A673 (cell line): ENCODE measurements around the gene DHPS.
"Not testable (repeated sequence)": the region's sequence is repeated elsewhere in the genome, so short reads cannot be mapped to it uniquely, and the experiment has no call there.

Experiments used
- CTCF ChIP-seq: fragments of 300-800, 200-600 bp; sonication (generic); conservative IDR thresholded peaks from 2 replicates; pipeline ENCODE4 v1.5.1; 2017; ENCODE audit warnings: low read depth, mild to moderate bottlenecking, antibody characterized with exemption, low read length, moderate library complexity, mixed read lengths
- EZH2 ChIP-seq: fragments of 200-600 bp; sonication (generic); IDR thresholded peaks from 2 replicates; pipeline ENCODE4 v1.6.1; 2017; ENCODE audit warnings: borderline replicate concordance, low read depth, mild to moderate bottlenecking, mixed read lengths, antibody characterized with exemption, low read length; ENCODE audit not compliant: poor library complexity, severe bottlenecking

DNA sequence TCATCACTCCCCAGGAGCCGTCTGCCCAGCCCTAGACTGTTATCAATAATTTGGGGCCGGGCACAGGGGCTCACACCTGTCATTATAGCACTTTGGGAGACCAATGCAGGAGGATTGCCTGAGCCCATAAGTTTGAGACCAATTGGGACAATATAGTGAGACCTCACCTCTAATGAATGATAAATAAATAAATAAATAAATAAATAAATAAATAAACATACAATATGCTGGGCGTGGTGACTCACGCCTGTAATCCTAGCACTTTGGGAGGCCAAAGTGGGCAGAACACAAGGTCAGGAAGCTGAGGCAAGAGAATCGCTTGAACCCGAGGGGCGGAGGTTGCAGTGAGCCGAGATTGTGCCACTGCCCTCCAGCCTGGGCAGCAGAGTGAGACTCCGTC, 31.6 kb upstream of the DHPS start:
- not testable (repeated sequence) for TF ChIP-seq CTCF, EZH2
